Type B pancreatic cell (in vitro differentiated cells): ENCODE measurements around the gene POPDC2. TPM values are rescaled to one million over a fixed set of nuclear protein-coding genes. Genes with fewer than 3 reads are reported as not detected.
A peak's percentile ranks its signal among the peaks of the same experiment; 100 is the strongest.

Source experiments
- DNase-seq: peaks from one replicate; pipeline ENCODE4 v3.0.0; 2021; ENCODE audit warnings: mixed read lengths; ENCODE audit not compliant: unreplicated experiment; ENCODE audit errors: extremely low spot score
- H3K27ac Mint-ChIP-seq: 2 replicates; pipeline ENCODE4 v1.8.0; 2021; ENCODE audit warnings: mild to moderate bottlenecking, mixed read lengths
- H3K27me3 Mint-ChIP-seq: 2 replicates; pipeline ENCODE4 v1.8.0; 2021; ENCODE audit warnings: mixed read lengths
- H3K36me3 Mint-ChIP-seq: 2 replicates; pipeline ENCODE4 v1.8.0; 2021; ENCODE audit warnings: mixed read lengths
- H3K4me1 Mint-ChIP-seq: one replicate; pipeline ENCODE4 v1.8.0; 2021; ENCODE audit warnings: mixed read lengths; ENCODE audit not compliant: unreplicated experiment
- H3K4me3 Mint-ChIP-seq: 2 replicates; pipeline ENCODE4 v1.8.0; 2021; ENCODE audit warnings: mild to moderate bottlenecking, mixed read lengths
- H3K9me3 Mint-ChIP-seq: 2 replicates; pipeline ENCODE4 v1.8.0; 2021; ENCODE audit warnings: mixed read lengths
- total RNA-seq: library from RNA; stranded (reverse); gene quantifications from 2 replicates; pipeline ENCODE4 v1.2.1, GENCODE V29; 2021; ENCODE audit warnings: low replicate concordance
- TF ChIP-seq, protein P1 (sequence below): fragments of 200-600 bp; sonication (generic); conservative IDR thresholded peaks from 2 replicates; pipeline ENCODE4 v1.5.0; 2021; ENCODE audit warnings: antibody characterized with exemption, mild to moderate bottlenecking

Gene POPDC2
- total RNA-seq, 1 donor from 2014 or later, result 2.6 TPM

DNA sequence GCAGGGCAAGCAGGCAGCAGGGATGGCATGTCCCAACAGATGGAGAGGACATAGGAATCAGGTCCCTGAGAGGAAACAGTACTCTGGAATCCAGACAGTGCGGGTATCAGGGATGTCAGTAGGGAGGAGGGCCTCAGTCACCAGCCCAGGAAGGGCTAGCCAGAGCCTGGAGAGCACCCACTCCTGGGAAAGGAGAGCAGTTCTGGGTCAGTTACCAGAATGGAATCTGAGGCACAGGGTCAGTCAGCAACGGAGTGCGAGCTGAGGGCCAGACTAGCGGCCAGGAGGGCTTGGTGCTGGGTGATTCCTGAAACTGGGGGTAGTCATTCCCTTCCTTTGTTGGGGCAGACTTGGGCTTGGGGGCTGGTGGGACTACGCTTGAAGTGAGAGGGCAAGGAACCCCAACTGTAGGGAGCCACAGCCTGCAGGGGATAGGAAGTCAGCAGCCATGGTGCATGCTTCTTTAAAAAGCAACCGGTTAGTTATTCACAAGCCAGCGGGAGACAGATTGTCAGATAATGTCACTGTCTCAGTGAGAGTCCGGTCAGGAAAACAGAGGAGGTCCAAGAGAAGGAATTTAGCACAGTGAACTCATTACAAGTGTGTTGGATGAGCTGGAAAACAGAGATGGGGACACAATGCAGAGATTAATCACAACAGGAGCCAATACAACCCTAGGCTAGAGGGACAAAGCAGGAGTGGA, 34.8 kb downstream of the POPDC2 start:
- peak overlapping the region; percentile 21 for H3K27ac Mint-ChIP-seq
- peaks cover 10% of the 10 kb centered on the region for H3K4me1 Mint-ChIP-seq
- H3K9me3 Mint-ChIP-seq, result no peaks in the 10 kb centered on the region
- no peak overlapping the region for H3K4me3 Mint-ChIP-seq
- TF ChIP-seq, protein P1, sequence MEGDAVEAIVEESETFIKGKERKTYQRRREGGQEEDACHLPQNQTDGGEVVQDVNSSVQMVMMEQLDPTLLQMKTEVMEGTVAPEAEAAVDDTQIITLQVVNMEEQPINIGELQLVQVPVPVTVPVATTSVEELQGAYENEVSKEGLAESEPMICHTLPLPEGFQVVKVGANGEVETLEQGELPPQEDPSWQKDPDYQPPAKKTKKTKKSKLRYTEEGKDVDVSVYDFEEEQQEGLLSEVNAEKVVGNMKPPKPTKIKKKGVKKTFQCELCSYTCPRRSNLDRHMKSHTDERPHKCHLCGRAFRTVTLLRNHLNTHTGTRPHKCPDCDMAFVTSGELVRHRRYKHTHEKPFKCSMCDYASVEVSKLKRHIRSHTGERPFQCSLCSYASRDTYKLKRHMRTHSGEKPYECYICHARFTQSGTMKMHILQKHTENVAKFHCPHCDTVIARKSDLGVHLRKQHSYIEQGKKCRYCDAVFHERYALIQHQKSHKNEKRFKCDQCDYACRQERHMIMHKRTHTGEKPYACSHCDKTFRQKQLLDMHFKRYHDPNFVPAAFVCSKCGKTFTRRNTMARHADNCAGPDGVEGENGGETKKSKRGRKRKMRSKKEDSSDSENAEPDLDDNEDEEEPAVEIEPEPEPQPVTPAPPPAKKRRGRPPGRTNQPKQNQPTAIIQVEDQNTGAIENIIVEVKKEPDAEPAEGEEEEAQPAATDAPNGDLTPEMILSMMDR, result no peak
- H3K36me3 Mint-ChIP-seq, result no peaks in the 10 kb centered on the region
- DNase-seq, result no peak
- H3K27me3 Mint-ChIP-seq, result peaks cover 3% of the 10 kb centered on the region

DNA sequence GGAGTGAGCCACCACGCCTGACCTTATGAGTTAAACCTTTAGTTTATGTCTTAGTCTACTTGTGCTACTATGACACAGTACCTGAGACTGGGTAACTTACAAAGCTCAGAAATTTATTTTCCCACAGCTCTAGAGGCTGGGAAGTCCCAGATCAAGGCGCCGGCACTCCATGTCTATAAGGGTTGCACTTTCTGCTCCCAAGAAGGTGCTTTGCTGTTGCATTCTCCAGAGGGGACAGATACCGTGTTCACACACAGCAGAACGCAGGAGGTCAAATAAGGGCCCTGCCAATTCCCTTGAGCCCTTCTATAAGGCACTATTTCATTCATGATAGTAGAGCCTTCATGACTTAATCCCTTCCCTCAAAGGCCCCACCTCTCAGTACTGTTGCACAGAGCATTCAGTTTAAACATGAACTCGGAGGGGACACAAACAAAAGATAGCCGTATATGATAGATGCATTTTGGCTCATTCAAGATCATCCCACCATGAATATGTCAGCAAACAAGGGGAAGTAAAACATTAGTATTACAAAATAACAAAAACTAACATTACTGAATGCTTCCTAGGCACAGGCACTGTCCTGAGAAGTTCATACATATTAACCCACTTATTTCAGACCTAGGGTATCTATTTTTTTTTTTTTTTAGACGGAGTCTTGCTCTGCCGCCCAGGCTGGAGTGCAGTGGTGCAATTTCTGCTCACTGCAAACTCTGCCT, 36.2 kb downstream of the POPDC2 start:
- no peak overlapping the region for H3K27ac Mint-ChIP-seq
- H3K4me1 Mint-ChIP-seq, result peaks cover 4% of the 10 kb centered on the region
- TF ChIP-seq, protein P1, result no peak
- no peak overlapping the region for H3K4me3 Mint-ChIP-seq
- peaks cover 3% of the 10 kb centered on the region for H3K27me3 Mint-ChIP-seq
- H3K36me3 Mint-ChIP-seq, result no peaks in the 10 kb centered on the region
- H3K9me3 Mint-ChIP-seq, result no peaks in the 10 kb centered on the region
- DNase-seq, result no peak

DNA sequence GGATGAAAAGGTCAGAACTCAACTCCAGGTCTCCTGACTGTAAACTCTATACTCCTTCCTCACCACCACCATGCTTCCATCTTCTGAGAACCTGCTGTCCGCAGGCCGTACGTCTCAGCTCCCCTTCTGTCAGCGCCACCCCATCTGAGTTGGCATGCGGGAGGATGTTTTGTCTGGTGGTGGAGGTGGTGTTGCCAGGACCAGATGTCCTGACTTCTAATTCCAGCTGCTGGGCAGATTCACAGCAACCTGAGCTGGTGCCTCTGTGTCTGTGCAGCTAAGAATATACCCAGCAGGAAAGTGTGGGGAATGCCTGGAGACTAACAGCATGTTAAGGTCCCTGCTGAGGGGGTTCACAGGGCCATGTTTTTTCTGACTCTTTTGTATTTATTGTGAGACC, 39.5 kb downstream of the POPDC2 start:
- TF ChIP-seq, protein P1, result no peak
- H3K4me1 Mint-ChIP-seq, result peaks cover 3% of the 10 kb centered on the region
- H3K36me3 Mint-ChIP-seq, result no peaks in the 10 kb centered on the region
- H3K4me3 Mint-ChIP-seq, result no peak overlapping the region
- H3K9me3 Mint-ChIP-seq, result no peaks in the 10 kb centered on the region
- no peak overlapping the region for H3K27ac Mint-ChIP-seq
- DNase-seq, result no peak
- peaks cover 3% of the 10 kb centered on the region for H3K27me3 Mint-ChIP-seq

DNA sequence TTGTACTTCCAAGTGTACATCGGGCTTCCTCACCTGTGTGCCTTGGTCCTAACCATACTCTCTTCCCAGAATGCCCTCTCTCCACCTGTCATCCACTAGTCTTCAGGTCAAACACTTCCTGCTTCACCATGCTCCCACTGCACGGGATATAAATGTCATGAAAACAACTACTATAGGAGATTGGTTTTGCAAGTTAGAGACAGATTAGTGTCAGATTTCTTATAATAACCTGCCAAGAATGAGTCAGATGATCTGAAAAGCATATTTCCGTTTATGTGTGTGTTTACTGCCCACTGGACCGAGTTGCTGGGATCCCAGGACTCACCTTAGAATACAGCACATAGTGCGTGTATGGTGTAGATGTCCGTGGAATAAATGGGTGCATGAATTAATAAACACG, 41.3 kb downstream of the POPDC2 start:
- no peaks in the 10 kb centered on the region for H3K9me3 Mint-ChIP-seq
- H3K4me1 Mint-ChIP-seq, result no peaks in the 10 kb centered on the region
- no peak overlapping the region for H3K4me3 Mint-ChIP-seq

DNA sequence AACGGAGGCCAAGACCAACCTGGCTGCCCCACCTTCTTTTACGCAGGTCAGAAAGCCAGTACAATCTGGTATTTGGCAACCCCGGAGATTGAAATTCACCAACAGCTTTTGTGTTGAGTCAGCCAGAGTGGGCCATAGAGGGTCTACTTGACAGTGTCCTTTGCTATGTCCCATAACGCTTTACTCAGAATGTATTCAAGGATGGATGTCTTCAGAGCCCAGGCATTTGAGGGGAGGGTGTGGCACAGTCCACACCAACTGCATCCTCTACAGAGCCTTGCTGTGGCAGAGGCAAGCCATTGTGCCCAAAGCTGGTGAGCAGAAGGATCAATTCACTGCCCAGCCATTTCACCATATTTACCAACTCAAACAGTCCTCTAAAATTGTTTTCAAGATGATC, 44.3 kb downstream of the POPDC2 start:
- no peaks in the 10 kb centered on the region for H3K4me1 Mint-ChIP-seq
- H3K4me3 Mint-ChIP-seq, result no peak overlapping the region
- no peak overlapping the region for H3K27ac Mint-ChIP-seq
- no peaks in the 10 kb centered on the region for H3K36me3 Mint-ChIP-seq
- peaks cover 3% of the 10 kb centered on the region for H3K27me3 Mint-ChIP-seq
- H3K9me3 Mint-ChIP-seq, result no peaks in the 10 kb centered on the region
- DNase-seq, result no peak
- TF ChIP-seq, protein P1, result no peak

More for the DNA sequence above, 41.3 kb downstream of the POPDC2 start:
- Mint-ChIP-seq H3K27me3 (peaks cover 3% of the 10 kb centered on the region), H3K27ac (no peak overlapping the region), H3K36me3 (no peaks in the 10 kb centered on the region)
- TF ChIP-seq, protein P1, result no peak
- no peak for DNase-seq
